ENCODE data around the gene FMNL3.
A peak's percentile ranks its signal among the peaks of the same experiment; 100 is the strongest.

The FMNL3 gene

GRCh38 chr12:49671031-49671765 lies 36.0 kb downstream of the FMNL3 start:
- no peak overlapping the region for H3K27ac ChIP-seq
- CTCF ChIA-PET = no interaction called here
- POLR2A ChIA-PET (ENCODE audit: low non-redundant PET) = no interaction called here
- no peak for DNase-seq (ENCODE audit: low spot score)
- TF ChIP-seq CTCF (conservative IDR thresholded peaks at IDR 0.05; ENCODE audit: low read depth) = no peak

- no peak for TF ChIP-seq CTCF (conservative IDR thresholded peaks at IDR 0.05; ENCODE audit: low read depth)
- POLR2A ChIA-PET (ENCODE audit: low non-redundant PET) = no interaction called here
- no peak overlapping the region for H3K27ac ChIP-seq
- CTCF ChIA-PET = interaction anchor here (0.6 kb wide), 1 partner anchor 142 kb away, joined by 3 read pairs; no protein-coding TSS in a partner anchor
- DNase-seq (ENCODE audit: low spot score) = no peak
These were observed 37.4 kb downstream of the FMNL3 start for GRCh38 chr12:49669796-49670195.

- CTCF ChIA-PET = no interaction called here
- TF ChIP-seq CTCF (conservative IDR thresholded peaks at IDR 0.05; ENCODE audit: low read depth) = no peak
- H3K27ac ChIP-seq = no peak overlapping the region
These were observed 39.7 kb downstream of the FMNL3 start for GRCh38 chr12:49667325-49668090.

GRCh38 chr12:49666176-49666575 lies 41.0 kb downstream of the FMNL3 start:
- TF ChIP-seq CTCF (conservative IDR thresholded peaks at IDR 0.05; ENCODE audit: low read depth) = no peak
- ChIA-PET CTCF (no interaction called here), POLR2A (ENCODE audit: low non-redundant PET) (no interaction called here)
- no peak for DNase-seq (ENCODE audit: low spot score)
- H3K27ac ChIP-seq = no peak overlapping the region

More at GRCh38 chr12:49667325-49668090, 39.7 kb downstream of the FMNL3 start:
- POLR2A ChIA-PET (ENCODE audit: low non-redundant PET) = no interaction called here
- no peak for DNase-seq (ENCODE audit: low spot score)

- ChIA-PET CTCF (interaction anchor here (0.6 kb wide), 1 partner anchor 17 kb away, joined by 3 read pairs; no protein-coding TSS in a partner anchor), POLR2A (ENCODE audit: low non-redundant PET) (no interaction called here)
- no peak overlapping the region for H3K27ac ChIP-seq
- TF ChIP-seq CTCF (conservative IDR thresholded peaks at IDR 0.05; ENCODE audit: low read depth) = no peak
- no peak for DNase-seq (ENCODE audit: low spot score)
These were observed 41.8 kb downstream of the FMNL3 start for GRCh38 chr12:49665384-49665783.

GRCh38 chr12:49664591-49665239 lies 42.5 kb downstream of the FMNL3 start:
- no peak for DNase-seq (ENCODE audit: low spot score)
- H3K27ac ChIP-seq = peak overlapping the region; percentile 80; the same call in 1 of the 2 replicates
- POLR2A ChIA-PET (ENCODE audit: low non-redundant PET) = no interaction called here
- CTCF ChIA-PET = interaction anchor here (0.5 to 0.6 kb wide), 3 partner anchors 16 to 374 kb away, joined by 3 to 4 read pairs (median 3); no protein-coding TSS in a partner anchor
- no peak for TF ChIP-seq CTCF (conservative IDR thresholded peaks at IDR 0.05; ENCODE audit: low read depth)

All from RWPE1 (cell line).